ENCODE results near the gene ZNF157.

ZNF157 gene

GRCh38 chrX:47448165-47448806, 77.9 kb downstream of the ZNF157 start:
- DNase-seq: no peak

- DNase-seq: no peak
These were observed 81.7 kb downstream of the ZNF157 start for GRCh38 chrX:47452112-47452511.

- DNase-seq: no peak
These were observed 85.7 kb downstream of the ZNF157 start for GRCh38 chrX:47456080-47456479.

GRCh38 chrX:47458528-47458927, 88.2 kb downstream of the ZNF157 start:
- no peak for DNase-seq

- no peak for DNase-seq
These were observed 90.2 kb downstream of the ZNF157 start for GRCh38 chrX:47460561-47460960.
